Esophagus squamous epithelium (tissue), 5 donors: ENCODE data around the gene ZNF521. TPM values are rescaled to one million over a fixed set of nuclear protein-coding genes. Genes with fewer than 3 reads are reported as not detected.

ENCODE experiments used
- DNase-seq: peaks from one replicate; lab custom pipeline; 2025; lab: John Stamatoyannopoulos, UW
- H3K27ac ChIP-seq, 4 donors: fragments of 200-600 bp; sonication (generic); one replicate each; pipeline ENCODE4 v1.5.1; 2016 to 2019; ENCODE audit warnings: mild to moderate bottlenecking in 1 of 4
- H3K27me3 ChIP-seq, 4 donors: fragments of 200-600 bp; sonication (generic); 1 replicate in 3 of 4; 2 replicates in 1 of 4; pipeline versions ENCODE4 v1.5.1 to v1.6.0; 2017 to 2021; ENCODE audit warnings: antibody characterized with exemption in 1 of 4
- H3K36me3 ChIP-seq, 3 donors: fragments of 200-600 bp; sonication (generic); one replicate each; pipeline ENCODE4 v1.5.1; 2016 to 2019
- H3K4me1 ChIP-seq, 3 donors: fragments of 200-600 bp; sonication (generic); one replicate each; pipeline ENCODE4 v1.5.1; 2017 to 2019
- H3K4me3 ChIP-seq, 4 donors: fragments of 200-600 bp; sonication (generic); 1 replicate in 3 of 4; 2 replicates in 1 of 4; pipeline ENCODE4 v1.5.1; 2016 to 2019; ENCODE audit warnings: mild to moderate bottlenecking in 2 of 4, moderate library complexity in 1 of 4
- H3K9me3 ChIP-seq, 3 donors: fragments of 200-600 bp; sonication (generic); one replicate each; pipeline ENCODE4 v1.5.1; 2016 to 2019
- CTCF ChIP-seq, 6 experiments: fragments of 450-650 bp in 4 of 6; fragments of 200-600 bp in 2 of 6; sonication (generic) in 2 of 6; IDR thresholded peaks; one replicate each; pipeline ENCODE4 v1.5.1; 2016 to 2019; ENCODE audit warnings: antibody characterized with exemption in 6 of 6, mild to moderate bottlenecking in 4 of 6, moderate library complexity in 4 of 6
- POLR2A ChIP-seq, 4 donors: fragments of 450-650 bp; IDR thresholded peaks; one replicate each; pipeline ENCODE4 v1.6.1; 2017; ENCODE audit warnings: antibody characterized with exemption in 4 of 4, mild to moderate bottlenecking in 4 of 4, moderate library complexity in 3 of 4
- WGBS, 2 donors: methylation state at CpG; one replicate each; pipeline ENCODE4 v1.1.5; 2018; 5-methylcytosine and 5-hydroxymethylcytosine counted together
- intact Hi-C: fragments of 100-400 bp; cut with DNase I; formaldehyde crosslinking; loops from one replicate; pipeline ENCODE4 v1.15.0; 2022
- total RNA-seq, 4 donors: library from RNA; depleted of rRNA; stranded (reverse); fragments of >200 nt; gene quantifications; one replicate each; pipeline ENCODE4 v1.1.0, GENCODE V29; 2016
- donor health status: DM: yes; HTN: yes; CAD: no.

Gene ZNF521
- total RNA-seq, 4 donors from 2014 or later, result 0.68 to 11.3 (median 4.7) TPM

GRCh38 chr18:25077038-25077943 is 274.7 kb downstream of the ZNF521 start:
- H3K36me3 ChIP-seq, result no peaks in the 10 kb centered on the region
- H3K27ac ChIP-seq, result no peak overlapping the region
- WGBS, 2 donors, result 75 to 82% methylated on average over 19 of the region's 19 CpGs

GRCh38 chr18:25075783-25076182 is 276.2 kb downstream of the ZNF521 start:
- Histone ChIP-seq H3K36me3 (no peaks in the 10 kb centered on the region), H3K27me3 (no peaks in the 10 kb centered on the region), H3K9me3 (no peaks in the 10 kb centered on the region), H3K27ac (no peak overlapping the region), H3K4me3 (no peak overlapping the region), H3K4me1 (no peaks in the 10 kb centered on the region)
- intact Hi-C loops, result no loop called here
- no peak for TF ChIP-seq CTCF (IDR thresholded peaks at IDR 0.05)
- WGBS, 2 donors, result 58 to 67% methylated on average over 3 of the region's 3 CpGs
- DNase-seq, result no peak

More at GRCh38 chr18:25077038-25077943, 274.7 kb downstream of the ZNF521 start:
- TF ChIP-seq CTCF (IDR thresholded peaks at IDR 0.05) (no peak), POLR2A (IDR thresholded peaks at IDR 0.05) (no peak)
- no peaks in the 10 kb centered on the region for H3K27me3 ChIP-seq
- no peaks in the 10 kb centered on the region for H3K9me3 ChIP-seq
- intact Hi-C loops, result no loop called here
- no peak for DNase-seq
- no peak overlapping the region for H3K4me3 ChIP-seq
- no peaks in the 10 kb centered on the region for H3K4me1 ChIP-seq

- Histone ChIP-seq H3K36me3 (no peaks in the 10 kb centered on the region), H3K27me3 (no peaks in the 10 kb centered on the region), H3K9me3 (no peaks in the 10 kb centered on the region), H3K27ac (no peak overlapping the region), H3K4me3 (no peak overlapping the region), H3K4me1 (no peaks in the 10 kb centered on the region)
- TF ChIP-seq CTCF (IDR thresholded peaks at IDR 0.05) (no peak), POLR2A (IDR thresholded peaks at IDR 0.05) (no peak)
- WGBS, 2 donors, result 74 to 84% methylated on average over 5 of the region's 5 CpGs
- DNase-seq, result no peak
- intact Hi-C loops, result no loop called here
Measured at GRCh38 chr18:25075331-25075730, 276.6 kb downstream of the ZNF521 start.

GRCh38 chr18:25074925-25075324 is 277.0 kb downstream of the ZNF521 start:
- H3K4me3 ChIP-seq, result no peak overlapping the region
- no peaks in the 10 kb centered on the region for H3K27me3 ChIP-seq
- H3K36me3 ChIP-seq, result no peaks in the 10 kb centered on the region
- TF ChIP-seq POLR2A (IDR thresholded peaks at IDR 0.05) (no peak), CTCF (IDR thresholded peaks at IDR 0.05) (no peak)
- intact Hi-C loops, result no loop called here
- no peaks in the 10 kb centered on the region for H3K9me3 ChIP-seq
- no peak for DNase-seq
- no peaks in the 10 kb centered on the region for H3K4me1 ChIP-seq
- 87 to 88% methylated on average over 4 of the region's 4 CpGs for WGBS, 2 donors
- no peak overlapping the region for H3K27ac ChIP-seq

- no peak for DNase-seq
- H3K9me3 ChIP-seq, result no peaks in the 10 kb centered on the region
- intact Hi-C loops, result no loop called here
- H3K4me3 ChIP-seq, result no peak overlapping the region
- H3K27ac ChIP-seq, result no peak overlapping the region
- H3K27me3 ChIP-seq, result no peaks in the 10 kb centered on the region
- H3K4me1 ChIP-seq, result peaks cover 0 to 8% (median 0%) of the 10 kb centered on the region in 3 donors
- H3K36me3 ChIP-seq, result no peaks in the 10 kb centered on the region
- WGBS, 2 donors, result 93 to 94% methylated on average over 6 of the region's 6 CpGs
- TF ChIP-seq POLR2A (IDR thresholded peaks at IDR 0.05) (no peak), CTCF (IDR thresholded peaks at IDR 0.05) (no peak)
Measured at GRCh38 chr18:25072205-25072604, 279.8 kb downstream of the ZNF521 start.
